ENCODE results near the gene SMARCC1. TPM values are rescaled to one million over a fixed set of nuclear protein-coding genes. Genes with fewer than 3 reads are reported as not detected.

The SMARCC1 gene
- total RNA-seq, 1 donor, result 44.9 TPM

- no peak for TF ChIP-seq CTCF (IDR thresholded peaks at IDR 0.05; ENCODE audit: insufficient read depth, low read depth, low read length)
- H3K4me3 ChIP-seq (ENCODE audit: low read depth, low read length), result no peak overlapping the region
- no peak for DNase-seq (ENCODE audit: low read depth)
Measured at GRCh38 chr3:47681016-47681415, 100.7 kb downstream of the SMARCC1 start.

GRCh38 chr3:47678446-47679338 is 103.0 kb downstream of the SMARCC1 start:
- no peak for DNase-seq (ENCODE audit: low read depth)
- no peak for TF ChIP-seq CTCF (IDR thresholded peaks at IDR 0.05; ENCODE audit: insufficient read depth, low read depth, low read length)
- no peak overlapping the region for H3K4me3 ChIP-seq (ENCODE audit: low read depth, low read length)

GRCh38 chr3:47669026-47669749 is 112.5 kb downstream of the SMARCC1 start:
- DNase-seq (ENCODE audit: low read depth), result peak; percentile 37
- no peak for TF ChIP-seq CTCF (IDR thresholded peaks at IDR 0.05; ENCODE audit: insufficient read depth, low read depth, low read length)
- H3K4me3 ChIP-seq (ENCODE audit: low read depth, low read length), result no peak overlapping the region

- no peak for TF ChIP-seq CTCF (IDR thresholded peaks at IDR 0.05; ENCODE audit: insufficient read depth, low read depth, low read length)
- DNase-seq (ENCODE audit: low read depth), result no peak
- no peak overlapping the region for H3K4me3 ChIP-seq (ENCODE audit: low read depth, low read length)
Measured at GRCh38 chr3:47666118-47666517, 115.6 kb downstream of the SMARCC1 start.

- peak; percentile 25 for DNase-seq (ENCODE audit: low read depth)
- peak; percentile 44 for TF ChIP-seq CTCF (IDR thresholded peaks at IDR 0.05; ENCODE audit: insufficient read depth, low read depth, low read length)
- no peak overlapping the region for H3K4me3 ChIP-seq (ENCODE audit: low read depth, low read length)
Measured at GRCh38 chr3:47664519-47664918, 117.2 kb downstream of the SMARCC1 start.

GRCh38 chr3:47663630-47664240 is 118.0 kb downstream of the SMARCC1 start:
- no peak for DNase-seq (ENCODE audit: low read depth)
- no peak for TF ChIP-seq CTCF (IDR thresholded peaks at IDR 0.05; ENCODE audit: insufficient read depth, low read depth, low read length)
- no peak overlapping the region for H3K4me3 ChIP-seq (ENCODE audit: low read depth, low read length)
